Activated CD8-positive, alpha-beta memory T cell treated with anti-CD3 and anti-CD28 coated beads, Interleukin-2, amount 50 U/mL, for 4 hours (primary cell): ENCODE data around the gene PSAP.

Experiments
- DNase-seq: peaks from one replicate; pipeline ENCODE4 v3.0.0-alpha.2; 2020

The PSAP gene

GRCh38 chr10:71782221-71782916, 68.7 kb downstream of the PSAP start:
- DNase-seq, result no peak

- DNase-seq, result no peak
Measured at GRCh38 chr10:71780719-71781118, 70.3 kb downstream of the PSAP start.

- DNase-seq, result no peak
Measured at GRCh38 chr10:71780156-71780555, 70.9 kb downstream of the PSAP start.

- DNase-seq, result no peak
Measured at GRCh38 chr10:71779641-71780040, 71.4 kb downstream of the PSAP start.

- no peak for DNase-seq
Measured at GRCh38 chr10:71778071-71778825, 72.8 kb downstream of the PSAP start.

GRCh38 chr10:71777213-71777985, 73.7 kb downstream of the PSAP start:
- no peak for DNase-seq

GRCh38 chr10:71776481-71776925, 74.5 kb downstream of the PSAP start:
- DNase-seq, result no peak

- no peak for DNase-seq
Measured at GRCh38 chr10:71774916-71775702, 75.9 kb downstream of the PSAP start.

GRCh38 chr10:71773221-71773971, 77.7 kb downstream of the PSAP start, which contains the start of gene VSIR:
TSS of gene VSIR (minus strand) at chr10:71773520. CDS start at chr10:71773439, 81 bp downstream.
- DNase-seq, result peak; percentile 96

GRCh38 chr10:71772832-71773220, 78.2 kb downstream of the PSAP start:
- DNase-seq, result no peak

- peak; percentile 61 for DNase-seq
Measured at GRCh38 chr10:71771821-71772617, 79.0 kb downstream of the PSAP start.

- no peak for DNase-seq
Measured at GRCh38 chr10:71771204-71771603, 79.8 kb downstream of the PSAP start.

GRCh38 chr10:71770789-71771188, 80.3 kb downstream of the PSAP start:
- no peak for DNase-seq

GRCh38 chr10:71770255-71770654, 80.8 kb downstream of the PSAP start:
- no peak for DNase-seq

GRCh38 chr10:71769279-71769823, 81.7 kb downstream of the PSAP start:
- DNase-seq, result no peak

GRCh38 chr10:71767420-71768035, 83.5 kb downstream of the PSAP start:
- DNase-seq, result no peak

- DNase-seq, result no peak
Measured at GRCh38 chr10:71766717-71767419, 84.2 kb downstream of the PSAP start.
